Astrocyte (in vitro differentiated cells and primary cell): ENCODE data around the gene KRT5.

ENCODE experiments used
- CTCF ChIP-seq: IDR thresholded peaks from 2 replicates; pipeline ENCODE4 v1.5.1; 2011; ENCODE audit warnings: low read depth, mild to moderate bottlenecking, inconsistent platforms, low read length, moderate library complexity; ENCODE audit not compliant: insufficient read depth
- EZH2 ChIP-seq: IDR thresholded peaks from 2 replicates; pipeline ENCODE4 v1.6.1; 2012; ENCODE audit warnings: mild to moderate bottlenecking, low read length, inconsistent platforms; ENCODE audit not compliant: insufficient read depth

DNA sequence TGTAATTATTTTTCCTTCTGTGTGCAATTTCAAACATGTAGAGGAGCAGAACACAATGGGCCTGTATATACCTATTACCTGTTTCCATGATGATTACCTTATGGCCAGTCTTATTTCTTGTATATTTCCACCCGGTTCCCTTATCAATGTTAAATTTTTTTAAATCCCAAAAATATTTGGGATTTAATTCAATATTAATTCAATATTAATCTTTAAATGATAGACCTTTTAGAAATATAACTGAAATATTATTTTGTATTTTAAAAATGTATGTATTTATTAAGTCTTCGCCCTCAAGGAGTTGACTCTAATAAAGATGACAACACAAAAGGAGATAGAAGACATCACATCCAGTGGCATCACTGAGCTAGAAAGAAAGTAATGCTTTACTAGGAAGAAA lies 46.0 kb downstream of the KRT5 start:
- TF ChIP-seq CTCF: no peak
- TF ChIP-seq EZH2: no peak
